ENCODE data around the gene DEFB116. TPM values are rescaled to one million over a fixed set of nuclear protein-coding genes. Genes with fewer than 3 reads are reported as not detected.

The DEFB116 gene
- total RNA-seq, 2 donors from 2014 or later: not detected

- TF ChIP-seq, protein P1, sequence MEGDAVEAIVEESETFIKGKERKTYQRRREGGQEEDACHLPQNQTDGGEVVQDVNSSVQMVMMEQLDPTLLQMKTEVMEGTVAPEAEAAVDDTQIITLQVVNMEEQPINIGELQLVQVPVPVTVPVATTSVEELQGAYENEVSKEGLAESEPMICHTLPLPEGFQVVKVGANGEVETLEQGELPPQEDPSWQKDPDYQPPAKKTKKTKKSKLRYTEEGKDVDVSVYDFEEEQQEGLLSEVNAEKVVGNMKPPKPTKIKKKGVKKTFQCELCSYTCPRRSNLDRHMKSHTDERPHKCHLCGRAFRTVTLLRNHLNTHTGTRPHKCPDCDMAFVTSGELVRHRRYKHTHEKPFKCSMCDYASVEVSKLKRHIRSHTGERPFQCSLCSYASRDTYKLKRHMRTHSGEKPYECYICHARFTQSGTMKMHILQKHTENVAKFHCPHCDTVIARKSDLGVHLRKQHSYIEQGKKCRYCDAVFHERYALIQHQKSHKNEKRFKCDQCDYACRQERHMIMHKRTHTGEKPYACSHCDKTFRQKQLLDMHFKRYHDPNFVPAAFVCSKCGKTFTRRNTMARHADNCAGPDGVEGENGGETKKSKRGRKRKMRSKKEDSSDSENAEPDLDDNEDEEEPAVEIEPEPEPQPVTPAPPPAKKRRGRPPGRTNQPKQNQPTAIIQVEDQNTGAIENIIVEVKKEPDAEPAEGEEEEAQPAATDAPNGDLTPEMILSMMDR (conservative IDR thresholded peaks at IDR 0.05): no peak
- Histone ChIP-seq H3K36me3 (ENCODE audit: control insufficient read depth, insufficient read depth, low read length) (no peaks in the 10 kb centered on the region), H3K4me1 (ENCODE audit: control insufficient read depth, insufficient read depth, low read length) (no peaks in the 10 kb centered on the region), H3K27me3 (ENCODE audit: control insufficient read depth, insufficient read depth, low read length, poor library complexity, severe bottlenecking) (no peaks in the 10 kb centered on the region), H3K4me3 (ENCODE audit: low read length) (no peak overlapping the region), H3K9me3 (ENCODE audit: control insufficient read depth, low read length) (peaks cover 95% of the 10 kb centered on the region), H3K9ac (ENCODE audit: extremely low read depth, low read length, poor library complexity, severe bottlenecking) (no peak overlapping the region), H3K27ac (ENCODE audit: low read depth, low read length) (no peak overlapping the region)
- Mint-ChIP-seq H3K4me3 (no peak overlapping the region), H3K9me3 (peaks cover 98% of the 10 kb centered on the region), H3K27me3 (ENCODE audit: insufficient read depth) (no peaks in the 10 kb centered on the region), H3K4me1 (no peaks in the 10 kb centered on the region), H3K36me3 (ENCODE audit: low read depth) (no peaks in the 10 kb centered on the region), H3K27ac (no peak overlapping the region)
- no peak for DNase-seq
- WGBS, 2 experiments (ENCODE audit: insufficient coverage in 1 of 2, insufficient read length in 1 of 2): 36 to 44% methylated on average over 3 of the region's 3 CpGs
Measured at GRCh38 chr20:31256959-31257358, 51.4 kb downstream of the DEFB116 start.

Other genes with a start within 250 kb of the DEFB116 start
- not detected for gene DEFB115, start 50.9 kb downstream of the DEFB116 start, total RNA-seq
- gene DEFB118, start 60.0 kb upstream of the DEFB116 start, total RNA-seq: not detected
- not detected for gene DEFB119, start 82.0 kb upstream of the DEFB116 start, total RNA-seq
- not detected for gene DEFB121, start 97.6 kb upstream of the DEFB116 start, total RNA-seq
- not detected for gene DEFB123, start 132.0 kb upstream of the DEFB116 start, total RNA-seq
- gene DEFB124, start 166.5 kb upstream of the DEFB116 start, total RNA-seq: not detected
- not detected for gene REM1, start 166.7 kb upstream of the DEFB116 start, total RNA-seq
- 100 to 1,000 TPM; 120 to 206 TPM for gene HM13, start 205.9 kb upstream of the DEFB116 start, total RNA-seq